22Rv1 (cell line): ENCODE measurements around the gene SEMA4F.

Experiments
- ZFX ChIP-seq: fragments of 450-650 bp; IDR thresholded peaks from 2 replicates; pipeline ENCODE4 v1.6.1; 2017; ENCODE audit warnings: antibody characterized with exemption, borderline replicate concordance
- TF ChIP-seq, protein P1 (sequence below): fragments of 450-650 bp; IDR thresholded peaks from 2 replicates; pipeline ENCODE4 v1.5.1; 2017; ENCODE audit warnings: mild to moderate bottlenecking

DNA sequence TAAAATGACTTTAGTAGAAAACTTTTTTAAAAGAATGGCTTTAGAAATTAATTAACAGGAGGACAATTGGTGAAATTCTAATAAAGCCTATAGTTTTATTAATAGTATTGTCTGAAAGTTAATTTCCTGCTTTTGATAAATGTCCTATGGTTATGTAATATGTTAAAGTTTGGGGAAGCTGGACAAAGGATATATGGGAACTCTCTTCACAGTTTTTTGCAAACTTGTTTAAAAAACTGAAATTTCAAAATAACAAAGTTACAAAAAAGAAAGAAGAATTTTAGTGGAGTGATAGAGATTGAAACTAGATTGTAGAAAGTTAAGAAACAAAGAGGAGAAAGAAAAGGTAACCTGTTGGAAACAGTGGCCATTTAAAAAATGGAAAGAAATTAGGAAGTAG lies 67.3 kb downstream of the SEMA4F start:
- TF ChIP-seq, protein P1, sequence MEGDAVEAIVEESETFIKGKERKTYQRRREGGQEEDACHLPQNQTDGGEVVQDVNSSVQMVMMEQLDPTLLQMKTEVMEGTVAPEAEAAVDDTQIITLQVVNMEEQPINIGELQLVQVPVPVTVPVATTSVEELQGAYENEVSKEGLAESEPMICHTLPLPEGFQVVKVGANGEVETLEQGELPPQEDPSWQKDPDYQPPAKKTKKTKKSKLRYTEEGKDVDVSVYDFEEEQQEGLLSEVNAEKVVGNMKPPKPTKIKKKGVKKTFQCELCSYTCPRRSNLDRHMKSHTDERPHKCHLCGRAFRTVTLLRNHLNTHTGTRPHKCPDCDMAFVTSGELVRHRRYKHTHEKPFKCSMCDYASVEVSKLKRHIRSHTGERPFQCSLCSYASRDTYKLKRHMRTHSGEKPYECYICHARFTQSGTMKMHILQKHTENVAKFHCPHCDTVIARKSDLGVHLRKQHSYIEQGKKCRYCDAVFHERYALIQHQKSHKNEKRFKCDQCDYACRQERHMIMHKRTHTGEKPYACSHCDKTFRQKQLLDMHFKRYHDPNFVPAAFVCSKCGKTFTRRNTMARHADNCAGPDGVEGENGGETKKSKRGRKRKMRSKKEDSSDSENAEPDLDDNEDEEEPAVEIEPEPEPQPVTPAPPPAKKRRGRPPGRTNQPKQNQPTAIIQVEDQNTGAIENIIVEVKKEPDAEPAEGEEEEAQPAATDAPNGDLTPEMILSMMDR, result no peak
- no peak for TF ChIP-seq ZFX
